ENCODE results near the gene DACT2.
"Not testable (repeated sequence)": the region's sequence is repeated elsewhere in the genome, so short reads cannot be mapped to it uniquely, and the experiment has no call there.

The DACT2 gene

GRCh38 chr6:168294901-168295300, 24.7 kb downstream of the DACT2 start:
- no peak for FAIRE-seq
- TF ChIP-seq POLR2AphosphoS5 (IDR thresholded peaks at IDR 0.05; ENCODE audit: low read depth, low read length) = no peak
- TF ChIP-seq TAF1 (IDR thresholded peaks at IDR 0.05; ENCODE audit: borderline replicate concordance, low read depth, low read length) = no peak
- no peak for TF ChIP-seq POLR2A (IDR thresholded peaks at IDR 0.05; ENCODE audit: low read depth, low read length)
- no peak for DNase-seq (ENCODE audit: insufficient read length)

- no peak for DNase-seq (ENCODE audit: insufficient read length)
- FAIRE-seq = no peak
These were observed 25.7 kb downstream of the DACT2 start for GRCh38 chr6:168293636-168294530.

GRCh38 chr6:168292826-168293225, 26.8 kb downstream of the DACT2 start:
- no peak for TF ChIP-seq POLR2A (IDR thresholded peaks at IDR 0.05; ENCODE audit: low read depth, low read length)
- no peak for TF ChIP-seq POLR2AphosphoS5 (IDR thresholded peaks at IDR 0.05; ENCODE audit: low read depth, low read length)
- no peak for TF ChIP-seq TAF1 (IDR thresholded peaks at IDR 0.05; ENCODE audit: borderline replicate concordance, low read depth, low read length)
- no peak for FAIRE-seq
- DNase-seq (ENCODE audit: insufficient read length) = no peak

More at GRCh38 chr6:168293636-168294530, 25.7 kb downstream of the DACT2 start:
- TF ChIP-seq POLR2A (IDR thresholded peaks at IDR 0.05; ENCODE audit: low read depth, low read length) = no peak
- TF ChIP-seq POLR2AphosphoS5 (IDR thresholded peaks at IDR 0.05; ENCODE audit: low read depth, low read length) = no peak
- no peak for TF ChIP-seq TAF1 (IDR thresholded peaks at IDR 0.05; ENCODE audit: borderline replicate concordance, low read depth, low read length)

GRCh38 chr6:168291450-168291849, 28.1 kb downstream of the DACT2 start:
- TF ChIP-seq TAF1 (IDR thresholded peaks at IDR 0.05; ENCODE audit: borderline replicate concordance, low read depth, low read length) = no peak
- TF ChIP-seq POLR2A (IDR thresholded peaks at IDR 0.05; ENCODE audit: low read depth, low read length) = no peak
- TF ChIP-seq POLR2AphosphoS5 (IDR thresholded peaks at IDR 0.05; ENCODE audit: low read depth, low read length) = no peak
- DNase-seq (ENCODE audit: insufficient read length) (no peak), FAIRE-seq (no peak)

- no peak for FAIRE-seq
- TF ChIP-seq POLR2A (IDR thresholded peaks at IDR 0.05; ENCODE audit: low read depth, low read length) (no peak), POLR2AphosphoS5 (IDR thresholded peaks at IDR 0.05; ENCODE audit: low read depth, low read length) (no peak), TAF1 (IDR thresholded peaks at IDR 0.05; ENCODE audit: borderline replicate concordance, low read depth, low read length) (no peak)
- no peak for DNase-seq (ENCODE audit: insufficient read length)
These were observed 29.5 kb downstream of the DACT2 start for GRCh38 chr6:168290095-168290494.

- FAIRE-seq (no peak), DNase-seq (ENCODE audit: insufficient read length) (no peak)
- no peak for TF ChIP-seq POLR2A (IDR thresholded peaks at IDR 0.05; ENCODE audit: low read depth, low read length)
- TF ChIP-seq POLR2AphosphoS5 (IDR thresholded peaks at IDR 0.05; ENCODE audit: low read depth, low read length) = no peak
- no peak for TF ChIP-seq TAF1 (IDR thresholded peaks at IDR 0.05; ENCODE audit: borderline replicate concordance, low read depth, low read length)
These were observed 30.0 kb downstream of the DACT2 start for GRCh38 chr6:168289571-168289962.

GRCh38 chr6:168288781-168289570, 30.6 kb downstream of the DACT2 start:
- no peak for FAIRE-seq

GRCh38 chr6:168287460-168287859, 32.1 kb downstream of the DACT2 start:
- DNase-seq (ENCODE audit: insufficient read length); FAIRE-seq: not testable (repeated sequence)

More at GRCh38 chr6:168288781-168289570, 30.6 kb downstream of the DACT2 start:
- DNase-seq (ENCODE audit: insufficient read length) = no peak
- TF ChIP-seq POLR2A (IDR thresholded peaks at IDR 0.05; ENCODE audit: low read depth, low read length) = no peak
- TF ChIP-seq POLR2AphosphoS5 (IDR thresholded peaks at IDR 0.05; ENCODE audit: low read depth, low read length) = no peak
- TF ChIP-seq TAF1 (IDR thresholded peaks at IDR 0.05; ENCODE audit: borderline replicate concordance, low read depth, low read length) = no peak

- not testable (repeated sequence) for DNase-seq (ENCODE audit: insufficient read length); FAIRE-seq
These were observed 32.7 kb downstream of the DACT2 start for GRCh38 chr6:168286771-168287446.

- DNase-seq (ENCODE audit: insufficient read length) (no peak), FAIRE-seq (no peak)
- no peak for TF ChIP-seq TAF1 (IDR thresholded peaks at IDR 0.05; ENCODE audit: borderline replicate concordance, low read depth, low read length)
- TF ChIP-seq POLR2A (IDR thresholded peaks at IDR 0.05; ENCODE audit: low read depth, low read length) = no peak
- no peak for TF ChIP-seq POLR2AphosphoS5 (IDR thresholded peaks at IDR 0.05; ENCODE audit: low read depth, low read length)
These were observed 33.5 kb downstream of the DACT2 start for GRCh38 chr6:168286116-168286515.

GRCh38 chr6:168285456-168285855, 34.1 kb downstream of the DACT2 start:
- no peak for DNase-seq (ENCODE audit: insufficient read length)
- TF ChIP-seq POLR2AphosphoS5 (IDR thresholded peaks at IDR 0.05; ENCODE audit: low read depth, low read length) (no peak), TAF1 (IDR thresholded peaks at IDR 0.05; ENCODE audit: borderline replicate concordance, low read depth, low read length) (no peak), POLR2A (IDR thresholded peaks at IDR 0.05; ENCODE audit: low read depth, low read length) (no peak)
- no peak for FAIRE-seq
